GM12874 (cell line): ENCODE results near the gene NAB1.

Experiments
- TF ChIP-seq, protein P1 (sequence below): IDR thresholded peaks from 2 replicates; pipeline ENCODE4 v1.5.1; 2011; ENCODE audit warnings: low read depth, mild to moderate bottlenecking, control low read depth, low read length, moderate library complexity; ENCODE audit not compliant: insufficient read depth

NAB1 gene

DNA sequence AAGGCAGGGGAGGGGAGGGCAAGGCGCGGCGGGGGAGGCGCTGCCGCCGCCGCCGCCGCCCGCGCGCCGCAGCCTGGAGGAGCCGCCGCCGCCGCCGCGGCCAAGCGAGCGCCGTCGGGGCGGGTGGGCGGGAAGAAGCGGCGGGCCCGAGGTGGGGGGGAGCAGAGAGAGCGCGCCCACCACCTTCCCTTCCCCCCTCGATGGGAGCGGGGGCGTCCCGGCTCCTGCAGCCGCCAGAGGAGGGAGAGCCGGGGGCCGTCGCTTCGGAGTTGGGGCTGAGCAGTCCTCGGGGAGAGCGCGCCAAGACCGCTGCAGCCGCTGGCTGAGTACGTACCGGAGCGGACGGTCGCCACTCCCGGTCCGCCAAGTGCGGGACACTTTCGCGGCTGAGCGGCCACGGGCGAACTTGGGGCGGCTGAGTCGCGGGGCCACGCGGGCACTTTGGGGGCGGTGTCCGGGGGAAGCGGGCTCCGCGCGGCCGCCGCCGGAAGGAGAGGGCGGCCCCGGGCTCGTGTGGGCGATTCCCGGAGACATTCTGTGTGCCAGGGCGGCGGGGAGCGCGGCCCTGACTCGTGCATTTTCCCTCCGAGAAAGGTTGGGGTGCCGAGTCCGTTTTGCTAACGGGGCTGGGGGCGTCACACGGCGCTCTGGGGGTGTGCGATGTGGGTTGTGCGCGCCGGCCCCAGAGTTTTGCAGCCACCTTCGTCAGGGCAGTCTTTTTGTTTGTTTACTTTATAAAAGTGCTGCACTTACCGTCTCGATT lies at the start of gene NAB1:
Gene NAB1, plus strand, starts transcription at position 49 of the 763 bp plus-strand sequence. CDS start 10,094 bp downstream, outside the sequence.
- TF ChIP-seq, protein P1, sequence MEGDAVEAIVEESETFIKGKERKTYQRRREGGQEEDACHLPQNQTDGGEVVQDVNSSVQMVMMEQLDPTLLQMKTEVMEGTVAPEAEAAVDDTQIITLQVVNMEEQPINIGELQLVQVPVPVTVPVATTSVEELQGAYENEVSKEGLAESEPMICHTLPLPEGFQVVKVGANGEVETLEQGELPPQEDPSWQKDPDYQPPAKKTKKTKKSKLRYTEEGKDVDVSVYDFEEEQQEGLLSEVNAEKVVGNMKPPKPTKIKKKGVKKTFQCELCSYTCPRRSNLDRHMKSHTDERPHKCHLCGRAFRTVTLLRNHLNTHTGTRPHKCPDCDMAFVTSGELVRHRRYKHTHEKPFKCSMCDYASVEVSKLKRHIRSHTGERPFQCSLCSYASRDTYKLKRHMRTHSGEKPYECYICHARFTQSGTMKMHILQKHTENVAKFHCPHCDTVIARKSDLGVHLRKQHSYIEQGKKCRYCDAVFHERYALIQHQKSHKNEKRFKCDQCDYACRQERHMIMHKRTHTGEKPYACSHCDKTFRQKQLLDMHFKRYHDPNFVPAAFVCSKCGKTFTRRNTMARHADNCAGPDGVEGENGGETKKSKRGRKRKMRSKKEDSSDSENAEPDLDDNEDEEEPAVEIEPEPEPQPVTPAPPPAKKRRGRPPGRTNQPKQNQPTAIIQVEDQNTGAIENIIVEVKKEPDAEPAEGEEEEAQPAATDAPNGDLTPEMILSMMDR: no peak

DNA sequence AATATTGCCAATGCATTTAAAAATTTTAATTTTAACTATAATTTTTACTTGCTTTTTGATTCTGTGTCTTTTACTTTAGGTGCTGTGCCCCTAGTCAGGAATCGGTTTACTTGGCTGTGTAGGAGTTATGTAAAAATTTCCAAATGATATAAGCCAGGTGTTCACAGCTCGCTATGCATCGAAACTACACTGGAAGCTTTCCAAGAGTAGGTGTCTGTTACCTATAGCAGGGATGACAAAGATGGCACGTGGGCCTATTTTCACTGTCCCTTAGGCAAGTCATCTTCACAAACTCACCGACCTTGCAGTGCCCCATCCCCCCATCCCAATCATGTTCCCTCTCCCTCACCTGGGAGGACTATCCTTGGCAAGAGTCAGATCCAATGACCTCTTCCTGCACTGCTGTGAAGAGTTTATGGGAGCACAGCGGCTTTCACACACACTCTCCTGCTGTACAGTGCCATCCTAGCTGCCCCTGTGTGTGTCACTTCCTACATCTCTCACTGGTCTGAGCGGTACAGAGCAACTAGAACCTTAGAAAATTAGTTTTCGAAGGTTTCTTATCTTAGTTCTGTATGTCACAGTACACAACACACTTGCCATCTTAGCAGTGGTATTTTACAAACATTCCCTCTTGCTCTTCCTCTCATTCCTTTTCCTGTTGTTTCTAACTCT lies 49.2 kb upstream of the NAB1 start:
- TF ChIP-seq, protein P1: no peak

DNA sequence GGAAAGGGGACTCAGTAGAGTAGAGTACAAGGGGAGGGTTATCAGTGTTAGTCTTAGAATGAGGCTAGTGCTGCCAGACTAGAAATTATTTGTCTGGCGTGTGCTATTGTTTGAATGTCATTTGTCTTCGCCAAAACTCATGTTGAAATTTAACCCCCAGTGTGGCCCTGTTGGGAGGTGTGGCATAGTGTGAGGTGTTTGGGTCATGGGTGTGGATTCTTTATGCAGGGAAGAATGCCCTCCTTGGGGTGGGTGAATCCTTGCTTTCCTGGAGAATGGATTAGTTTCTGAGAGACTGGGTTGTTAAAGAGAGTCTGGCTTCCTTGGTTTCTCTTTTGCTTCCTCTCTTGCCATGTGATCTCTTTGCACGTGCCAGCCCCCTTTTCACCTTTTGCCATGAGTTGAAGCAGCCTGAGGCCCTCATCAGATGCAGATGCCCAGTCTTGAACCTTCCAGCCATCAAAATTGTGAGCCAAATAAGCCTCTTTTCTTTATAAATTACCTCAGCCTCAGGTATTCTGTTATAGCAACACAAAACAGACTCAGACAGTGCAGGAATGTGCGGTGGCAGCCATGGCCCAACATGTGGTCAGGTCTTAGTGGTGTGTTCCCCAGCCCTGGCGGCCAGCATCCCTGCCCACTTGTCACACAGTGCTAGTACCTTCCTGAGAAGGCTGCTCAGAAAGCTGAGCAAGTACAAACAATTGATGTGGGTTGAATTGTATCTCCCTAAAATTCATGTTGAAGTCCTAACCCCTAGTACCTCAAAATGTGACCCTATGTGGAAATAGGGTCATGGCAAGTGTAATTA lies 48.4 kb upstream of the NAB1 start:
- TF ChIP-seq, protein P1: no peak

- TF ChIP-seq, protein P1: no peak
Measured at GRCh38 chr2:190603374-190603773, 45.5 kb upstream of the NAB1 start.

DNA sequence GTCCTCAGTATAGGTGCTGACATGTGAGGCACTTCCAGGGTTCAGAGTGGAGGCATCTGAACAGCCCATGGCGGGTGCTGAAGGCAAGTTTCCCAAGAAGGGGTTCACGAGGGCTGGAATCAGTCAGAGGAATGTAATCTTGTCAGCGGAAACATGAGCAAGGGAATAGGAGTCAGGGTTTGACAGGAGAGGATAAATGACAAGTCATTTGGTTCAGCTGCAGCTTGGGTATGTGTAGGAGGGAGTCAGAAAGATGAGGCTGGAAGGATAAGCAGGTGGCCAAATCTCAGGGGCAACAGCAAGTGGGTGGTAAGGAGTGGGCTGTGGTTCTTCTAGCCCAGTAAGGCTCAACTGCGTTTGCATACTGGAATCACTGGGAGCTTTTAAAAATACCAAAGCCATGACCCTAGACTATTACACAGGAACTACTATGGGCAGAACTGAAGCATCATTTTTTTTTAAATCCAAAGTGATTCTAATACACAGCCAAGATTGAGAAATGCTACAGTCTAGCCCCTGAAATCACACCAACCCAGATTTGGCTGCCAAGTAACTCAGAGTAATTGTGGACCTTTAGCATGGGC lies 41.8 kb upstream of the NAB1 start:
- TF ChIP-seq, protein P1: no peak

GRCh38 chr2:190607657-190608357 lies 41.1 kb upstream of the NAB1 start:
- TF ChIP-seq, protein P1: no peak
